ENCODE data around the gene SERPINA4.
"Not testable (repeated sequence)": the region's sequence is repeated elsewhere in the genome, so short reads cannot be mapped to it uniquely, and the experiment has no call there.

Gene SERPINA4

DNA sequence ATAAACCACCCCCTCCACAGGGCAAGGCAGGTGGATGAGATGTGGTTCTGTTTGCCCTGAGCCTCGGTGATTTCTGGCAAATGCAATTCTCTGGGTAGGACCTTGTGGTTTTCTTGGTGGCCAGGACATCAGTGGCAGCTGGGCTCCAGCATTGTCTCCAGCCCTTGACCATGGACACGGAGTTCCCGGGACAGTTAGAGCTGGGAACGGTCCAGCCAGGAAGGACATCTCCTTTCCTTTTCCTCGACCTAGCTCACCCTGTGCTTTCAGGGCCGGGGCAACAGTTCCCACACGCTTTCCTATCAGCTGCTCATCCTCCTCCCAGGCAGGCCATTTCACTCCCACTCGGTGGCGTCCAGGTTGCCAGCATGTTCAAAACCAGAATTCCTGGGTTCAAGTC lies 9.2 kb downstream of the SERPINA4 start:
- DNase-seq = no peak

DNA sequence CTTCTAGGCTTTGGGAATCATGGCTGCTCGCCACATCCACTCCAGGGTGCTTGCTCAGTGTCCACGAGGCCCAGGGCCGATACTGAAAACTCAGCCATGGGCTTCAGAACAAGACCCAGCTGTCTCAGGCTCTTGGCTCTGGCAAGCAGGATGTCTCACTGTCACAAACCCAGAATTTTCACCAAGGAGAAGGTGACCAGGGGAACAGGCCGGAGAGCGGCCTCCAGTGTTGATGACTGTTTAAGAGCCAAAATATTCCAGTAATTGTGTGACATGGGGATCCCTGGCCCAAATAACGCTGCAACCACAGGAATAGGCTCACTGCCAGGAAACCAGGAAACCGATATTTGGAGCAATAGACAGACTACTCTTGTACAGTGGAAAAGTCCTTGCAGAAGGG lies 10.2 kb downstream of the SERPINA4 start:
- DNase-seq = no peak

DNA sequence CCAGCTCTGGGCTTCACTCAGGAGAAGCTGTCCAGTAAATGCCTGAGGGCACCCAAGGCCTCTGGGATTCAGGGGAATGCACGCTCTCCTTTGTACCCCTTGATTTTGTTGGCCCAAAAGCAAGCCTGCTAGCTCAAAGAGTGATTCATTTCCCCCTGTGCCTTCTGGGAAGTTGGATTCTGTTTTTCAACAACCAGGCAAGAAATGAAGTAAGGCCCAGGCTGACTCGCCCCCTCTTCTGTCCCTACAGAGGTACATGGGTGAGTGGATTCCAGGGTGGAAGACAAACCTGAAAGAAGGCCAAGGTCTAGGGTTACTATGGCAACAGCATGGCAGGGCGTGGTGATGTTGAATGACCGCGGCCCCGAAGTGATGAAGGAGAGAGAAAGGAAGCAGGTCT lies 10.7 kb downstream of the SERPINA4 start:
- no peak for DNase-seq

DNA sequence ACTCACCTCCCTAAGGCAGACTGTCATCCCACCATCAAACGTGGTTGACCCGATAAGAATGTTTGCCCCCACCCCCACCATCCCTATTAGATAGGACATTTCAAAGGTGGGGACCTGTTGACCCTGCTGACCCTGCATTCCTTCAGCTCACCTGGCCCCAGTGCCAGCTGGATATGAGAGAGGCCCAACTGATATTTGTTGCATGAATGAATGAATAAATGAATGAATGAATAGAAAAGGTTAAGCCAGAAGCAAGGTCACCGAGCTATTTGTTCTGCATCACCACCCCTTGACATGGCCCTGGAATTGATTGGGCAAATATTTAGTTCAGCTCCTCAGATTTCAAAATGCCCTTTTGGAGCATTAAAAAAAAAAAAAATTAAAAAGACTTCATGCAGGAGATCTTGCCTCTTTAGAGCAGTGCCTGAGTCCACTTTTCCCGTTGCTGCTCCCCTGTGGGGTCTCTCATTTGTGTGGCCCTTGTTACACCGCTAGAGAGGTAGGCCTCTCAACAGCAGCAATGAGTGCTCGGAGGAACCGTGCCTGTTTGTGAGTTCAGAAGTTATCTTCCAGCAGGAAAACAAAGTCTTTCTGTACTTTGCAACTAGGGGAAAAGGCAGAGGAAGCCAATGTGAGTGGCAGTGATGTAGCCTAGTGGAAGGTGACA lies 11.5 kb downstream of the SERPINA4 start:
- no peak for DNase-seq

DNA sequence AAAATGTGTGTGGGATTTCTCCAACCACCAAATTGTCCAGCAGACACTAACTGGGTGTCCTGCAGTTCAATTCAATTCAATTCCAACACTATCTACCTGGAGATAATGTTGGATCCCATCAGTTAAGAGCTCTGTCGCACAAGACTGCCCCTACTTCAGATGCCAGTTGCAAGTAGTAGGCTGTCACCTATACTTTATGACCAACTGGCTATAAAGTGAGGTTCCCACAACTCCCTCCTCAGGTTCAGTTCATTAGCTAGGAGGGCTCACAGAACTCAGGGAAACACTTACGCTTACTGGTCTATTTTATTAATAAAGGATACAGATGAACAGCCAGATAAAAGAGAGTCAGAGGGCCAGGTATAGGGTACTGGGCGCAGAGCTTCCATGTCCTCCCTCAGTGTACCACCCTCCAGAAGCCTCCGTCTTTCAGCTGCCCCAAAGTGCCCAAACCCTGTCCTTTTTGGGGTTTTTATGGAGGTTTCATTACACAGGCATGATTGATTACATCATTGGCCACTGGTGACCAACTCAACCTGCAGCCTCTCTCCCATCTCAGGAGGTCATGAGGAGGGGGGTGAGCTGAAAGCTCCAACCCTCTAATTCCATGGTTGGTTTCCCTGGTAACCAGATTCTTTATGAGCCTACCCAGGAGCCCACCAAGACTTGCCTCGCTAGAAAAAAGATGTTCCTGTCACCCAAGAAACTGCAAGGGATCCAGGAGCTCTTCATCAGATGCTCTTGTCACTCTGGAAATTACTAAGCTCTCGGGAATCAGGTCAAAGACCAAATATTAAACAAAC lies 12.4 kb downstream of the SERPINA4 start:
- no peak for DNase-seq

DNA sequence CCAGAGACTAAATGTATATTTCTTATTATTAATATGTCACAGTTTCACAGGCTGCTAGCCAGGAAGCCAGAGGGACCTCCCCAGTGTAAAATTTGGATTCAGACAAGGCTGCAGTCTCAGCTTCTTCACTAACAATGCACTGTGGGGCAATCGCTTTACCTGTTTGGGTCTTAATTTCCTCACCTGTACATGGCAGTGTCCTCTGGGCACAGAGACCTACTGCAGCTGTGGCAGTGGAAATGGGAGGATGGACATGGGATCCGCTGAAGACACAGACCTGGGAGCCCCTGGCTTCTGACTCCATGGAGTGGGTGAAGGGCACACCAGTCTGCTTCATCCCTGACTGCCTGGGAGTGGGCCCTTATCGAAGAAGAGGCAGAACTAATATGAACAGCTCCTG lies 13.1 kb downstream of the SERPINA4 start:
- no peak for DNase-seq

DNA sequence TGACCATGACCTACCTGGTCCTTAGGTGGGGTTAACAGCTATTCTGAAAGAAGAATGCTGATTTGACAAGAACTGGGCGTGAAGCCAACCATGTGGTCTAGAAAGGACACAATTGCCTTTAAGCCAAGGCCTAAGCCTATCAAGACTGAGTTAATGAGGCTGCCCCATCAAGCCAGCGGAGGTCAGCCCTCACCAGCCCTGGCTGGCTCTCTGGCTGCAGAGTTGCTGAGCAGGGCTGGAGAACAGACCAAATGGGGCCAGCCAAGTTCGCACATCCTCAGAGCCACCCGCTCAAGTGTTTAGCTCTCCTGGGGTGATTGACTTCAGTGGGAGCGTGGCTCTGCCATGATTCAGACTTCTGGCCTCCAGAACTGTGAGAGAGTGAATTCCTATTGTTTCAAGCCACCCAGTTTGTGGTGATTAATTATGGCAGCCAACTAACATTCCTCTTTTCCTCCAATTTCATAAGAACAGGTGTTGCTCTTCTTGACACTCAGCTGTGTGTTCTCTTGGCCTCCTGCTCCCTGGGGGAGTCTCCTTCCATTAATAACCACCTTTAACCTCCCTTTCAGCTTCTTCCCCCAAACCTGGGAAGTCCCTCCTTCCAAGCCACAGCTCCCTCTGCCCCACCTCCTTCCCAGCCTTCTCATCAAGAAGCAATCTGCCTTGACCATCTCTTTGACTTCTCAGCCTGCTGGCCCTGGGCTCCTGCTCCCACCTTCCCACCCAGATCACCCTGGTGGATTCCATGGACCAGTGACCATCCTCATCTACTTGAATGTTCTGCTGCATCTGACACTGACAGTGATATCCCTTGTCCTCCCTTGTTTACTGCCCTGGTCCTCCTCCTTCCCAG lies 14.7 kb downstream of the SERPINA4 start:
- DNase-seq = no peak

DNA sequence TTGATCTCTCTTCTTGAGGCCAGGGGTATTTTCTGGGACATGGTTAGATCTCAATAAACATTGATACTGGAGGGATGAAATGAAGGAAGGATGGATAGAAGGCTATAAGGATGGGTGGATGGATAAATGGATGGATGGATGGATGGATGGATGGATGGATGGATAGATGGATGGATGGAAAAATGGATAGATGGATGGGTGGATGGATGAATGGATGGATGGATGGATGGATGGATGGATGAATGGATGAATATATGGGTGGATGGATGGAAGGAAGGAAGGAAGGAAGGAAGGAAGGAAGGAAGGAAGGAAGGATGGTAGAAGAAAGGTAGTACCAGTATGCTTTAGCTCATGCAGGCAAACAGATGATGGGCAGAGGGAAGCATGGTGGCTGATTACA lies 16.2 kb downstream of the SERPINA4 start:
- DNase-seq = not testable (repeated sequence)

DNA sequence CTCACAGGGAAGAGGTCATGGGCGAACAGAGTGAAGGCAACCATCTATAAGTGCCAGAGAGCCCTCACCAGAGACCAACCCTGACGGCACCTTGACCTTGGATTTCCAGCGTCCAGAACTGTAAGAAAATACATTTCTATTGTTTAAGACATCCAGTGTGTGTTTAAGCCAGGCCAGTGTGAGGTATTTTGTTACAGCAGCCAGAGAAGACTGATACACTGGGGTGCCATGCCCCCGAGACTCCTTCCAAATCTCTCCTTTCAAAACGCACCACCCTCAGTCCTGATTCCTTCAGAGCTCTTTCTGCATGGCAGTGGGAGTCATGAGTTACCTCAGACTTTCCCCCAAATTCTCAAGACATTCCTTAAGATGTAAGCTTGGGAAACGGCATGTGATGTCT lies 17.5 kb downstream of the SERPINA4 start:
- no peak for DNase-seq

DNA sequence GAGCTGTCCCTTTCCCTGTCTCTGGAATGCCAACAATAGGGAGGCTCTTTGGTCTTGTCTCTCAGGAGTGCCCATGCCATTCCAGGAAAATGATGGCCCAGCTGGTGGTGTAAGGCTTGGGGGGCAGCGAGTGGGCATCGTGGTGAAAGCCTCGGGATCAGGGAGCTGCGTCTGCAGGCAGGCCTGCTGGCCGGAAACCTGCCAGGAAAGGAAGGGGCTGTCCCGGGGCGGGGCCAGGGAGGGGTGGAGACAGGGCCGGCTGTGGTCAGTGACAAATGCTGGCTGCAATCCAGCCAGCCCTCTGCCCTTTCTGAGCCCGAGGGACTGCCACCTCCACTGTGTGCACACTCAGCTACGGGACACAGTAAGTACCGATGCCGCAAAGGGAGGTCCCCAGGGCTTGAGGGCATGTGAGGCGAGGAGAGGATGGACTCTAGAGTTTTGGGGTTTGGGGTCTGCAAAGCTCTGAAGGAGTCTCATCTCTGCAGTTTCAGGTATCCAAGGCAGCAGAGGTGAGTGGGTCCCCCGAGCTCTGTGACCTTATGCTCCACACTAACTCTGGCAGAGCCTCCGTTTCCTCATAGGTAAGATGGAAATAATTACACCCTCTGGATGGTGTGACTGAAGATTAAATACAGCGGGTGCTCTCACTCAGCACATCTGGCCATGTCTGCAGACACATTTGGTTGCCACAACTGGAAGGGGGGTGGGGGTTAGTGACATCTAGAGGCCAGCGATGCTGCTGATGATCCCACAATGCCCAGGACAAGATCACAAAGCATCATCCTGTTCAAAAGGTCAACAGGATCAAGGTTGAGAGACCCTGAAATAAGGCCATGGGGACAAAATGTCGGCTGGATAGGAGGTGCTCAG lies 20.1 kb downstream of the SERPINA4 start, which contains the start of gene SERPINA5:
Gene SERPINA5, plus strand, starts transcription at position 300 of the 873 bp plus-strand sequence. CDS start 5,937 bp downstream, outside the sequence.
- DNase-seq = no peak

DNA sequence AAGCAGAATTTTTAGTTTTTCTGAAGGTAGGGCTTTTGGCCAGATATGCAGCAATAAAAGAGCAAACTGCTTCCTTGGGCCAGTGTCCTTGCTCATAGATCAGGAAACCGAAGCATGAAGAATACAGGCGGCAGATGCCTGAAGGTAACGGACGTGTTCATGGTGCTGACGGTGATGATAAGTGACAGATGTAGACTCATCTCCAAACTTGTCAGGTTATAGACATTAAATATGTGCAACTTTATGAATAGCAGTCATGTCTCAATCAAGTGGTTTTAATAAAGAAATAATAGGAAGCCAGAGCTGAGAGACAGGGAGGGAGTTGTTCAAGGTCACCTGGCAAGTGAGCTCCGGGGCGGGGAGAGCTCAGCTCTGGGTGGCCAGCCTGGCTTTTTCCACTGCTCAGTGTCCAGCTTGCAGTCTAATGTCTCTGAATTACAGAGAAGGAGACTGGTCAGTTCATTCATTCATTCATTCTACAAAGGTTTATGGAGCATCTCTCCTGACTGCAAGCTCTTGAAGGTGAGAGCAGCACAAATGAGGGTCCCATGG lies 21.0 kb downstream of the SERPINA4 start:
- DNase-seq = no peak

DNA sequence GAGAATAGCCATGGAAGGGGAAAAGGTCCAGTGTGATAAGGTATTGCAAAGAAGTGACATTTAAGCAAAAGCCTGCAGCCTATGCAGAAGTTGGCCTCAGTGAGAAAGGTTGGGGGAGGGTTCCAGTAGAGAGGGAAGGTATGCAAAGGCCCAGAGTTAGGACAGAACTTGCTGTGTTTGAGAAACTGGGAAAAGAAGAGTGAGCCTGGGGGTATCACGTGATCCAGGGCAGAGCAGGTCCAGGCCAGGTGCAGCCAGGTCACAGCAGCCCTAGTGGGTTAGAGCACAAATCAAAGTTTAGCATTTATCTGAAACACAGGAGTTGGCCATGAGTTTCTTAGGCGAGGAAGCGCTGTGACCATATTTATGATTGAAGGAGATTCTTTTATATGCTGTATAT lies 21.6 kb downstream of the SERPINA4 start:
- DNase-seq = no peak

DNA sequence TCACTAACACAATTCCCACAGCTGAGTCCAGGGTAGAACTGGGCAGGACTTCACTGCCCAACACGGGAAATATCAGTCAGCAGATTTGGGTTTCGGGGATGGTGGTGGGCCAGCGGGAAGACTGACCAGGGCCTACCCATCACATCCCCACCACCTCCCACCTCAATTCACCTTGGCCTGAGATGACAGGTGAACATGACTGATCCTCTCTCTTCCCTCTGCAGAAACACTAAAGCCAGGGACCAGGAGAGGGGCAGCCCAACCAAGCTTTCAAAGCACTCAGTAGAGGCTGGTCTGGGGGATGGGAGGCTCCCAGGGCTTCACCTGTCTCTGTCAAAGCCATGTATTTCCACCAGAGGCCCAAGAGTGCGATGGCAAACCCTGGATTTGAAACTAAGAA lies 22.3 kb downstream of the SERPINA4 start:
- DNase-seq = no peak

DNA sequence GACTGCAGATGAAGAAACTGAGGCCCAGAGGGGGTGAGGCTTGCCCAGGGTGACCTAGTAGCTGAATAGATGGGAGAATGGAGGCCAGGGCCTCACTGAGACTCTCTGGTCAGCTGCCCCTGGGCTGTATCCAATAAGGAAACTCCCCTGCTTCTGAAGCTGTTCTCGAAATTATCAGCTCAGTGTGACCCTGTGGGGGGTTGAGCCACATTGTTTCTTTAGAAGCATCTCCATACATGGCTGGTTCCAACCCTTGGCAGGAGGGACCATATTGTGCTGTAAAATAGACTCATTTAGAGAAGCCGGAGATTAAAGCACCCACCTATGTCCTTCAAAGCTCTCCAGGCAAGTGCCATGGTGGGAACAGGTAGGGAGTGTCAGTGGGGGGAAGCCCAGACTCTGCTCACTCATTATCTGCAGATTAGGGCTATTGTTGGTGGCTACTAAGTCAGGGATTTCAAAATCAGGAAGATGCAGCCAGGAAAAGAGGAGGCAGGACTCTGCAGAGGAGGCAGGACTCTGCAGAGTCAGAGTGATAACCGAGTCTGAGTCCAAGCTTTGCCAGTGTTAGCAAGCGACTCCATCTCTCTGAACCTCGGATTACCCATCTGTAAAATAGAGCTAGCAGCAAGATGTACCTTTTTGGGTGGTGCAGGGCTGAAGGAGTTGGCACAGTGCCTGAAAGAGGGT lies 23.5 kb downstream of the SERPINA4 start:
- DNase-seq = no peak

DNA sequence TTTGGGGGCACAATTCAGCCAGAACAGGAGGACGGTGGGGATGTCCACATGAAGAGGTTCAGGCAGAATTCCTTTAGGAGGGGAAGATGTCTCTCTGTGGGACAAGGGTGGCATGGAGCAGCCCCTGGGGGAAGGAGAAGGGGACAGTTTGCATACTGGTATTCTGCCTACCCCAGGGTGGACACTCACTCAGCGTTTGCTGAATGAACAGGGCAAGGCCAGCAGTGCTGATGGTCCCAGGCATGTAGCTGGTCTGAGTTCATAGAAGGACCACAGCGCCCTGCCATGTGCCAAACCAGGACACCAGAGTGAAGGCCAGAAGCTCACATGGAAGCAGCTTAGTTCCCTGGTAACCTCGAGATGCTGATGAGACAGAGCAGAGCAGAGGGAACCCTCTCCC lies 25.4 kb downstream of the SERPINA4 start:
- no peak for DNase-seq

DNA sequence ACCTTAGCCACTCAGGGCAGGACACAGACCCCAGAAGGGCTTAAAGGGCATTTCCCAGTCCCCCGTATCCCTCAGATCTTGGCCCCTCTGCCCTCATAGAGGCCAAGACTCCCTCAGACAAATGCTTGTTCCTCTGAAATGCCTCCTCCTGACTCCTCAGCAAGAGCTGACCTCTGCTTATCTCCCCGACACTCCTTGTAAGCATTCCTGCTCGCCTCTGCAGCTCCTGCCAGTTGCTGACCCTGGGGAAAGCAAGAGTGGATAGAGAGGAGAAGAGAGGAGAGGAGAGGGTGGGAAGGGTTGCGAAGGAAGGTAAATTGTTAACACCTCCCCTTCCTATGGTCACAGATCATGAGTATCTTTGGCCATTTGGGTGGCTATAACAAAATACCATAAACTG lies 27.1 kb downstream of the SERPINA4 start:
- no peak for DNase-seq

DNA sequence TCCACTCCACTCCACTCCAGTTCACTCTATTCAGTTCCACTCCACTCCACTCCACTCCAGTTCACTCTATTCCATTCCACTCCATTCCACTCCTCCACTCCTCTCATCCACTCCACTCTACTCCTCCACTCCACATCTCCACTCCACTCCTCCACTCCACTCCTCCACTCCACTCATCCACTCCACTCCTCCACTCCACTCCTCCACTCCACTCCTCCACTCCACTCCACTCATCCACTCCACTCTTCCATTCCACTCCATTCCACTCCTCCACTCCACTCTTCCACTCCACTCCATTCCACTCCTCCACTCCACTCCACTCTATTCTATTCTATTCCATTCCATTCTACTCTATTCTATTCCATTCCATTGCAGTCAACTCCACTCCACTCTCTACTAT lies 29.8 kb downstream of the SERPINA4 start:
- DNase-seq = no peak

DNA sequence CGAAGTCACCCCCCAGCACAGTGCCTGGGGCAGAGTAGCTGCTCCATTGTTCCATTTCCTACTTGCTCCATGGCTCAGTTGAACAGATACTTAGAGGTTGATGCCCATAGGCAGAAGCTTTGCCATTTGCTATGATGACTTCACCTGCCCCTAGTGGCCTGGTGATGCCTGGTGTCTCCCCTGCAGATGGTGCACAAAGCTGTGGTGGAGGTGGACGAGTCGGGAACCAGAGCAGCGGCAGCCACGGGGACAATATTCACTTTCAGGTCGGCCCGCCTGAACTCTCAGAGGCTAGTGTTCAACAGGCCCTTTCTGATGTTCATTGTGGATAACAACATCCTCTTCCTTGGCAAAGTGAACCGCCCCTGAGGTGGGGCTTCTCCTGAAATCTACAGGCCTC lies 30.6 kb downstream of the SERPINA4 start:
- DNase-seq = no peak

DNA sequence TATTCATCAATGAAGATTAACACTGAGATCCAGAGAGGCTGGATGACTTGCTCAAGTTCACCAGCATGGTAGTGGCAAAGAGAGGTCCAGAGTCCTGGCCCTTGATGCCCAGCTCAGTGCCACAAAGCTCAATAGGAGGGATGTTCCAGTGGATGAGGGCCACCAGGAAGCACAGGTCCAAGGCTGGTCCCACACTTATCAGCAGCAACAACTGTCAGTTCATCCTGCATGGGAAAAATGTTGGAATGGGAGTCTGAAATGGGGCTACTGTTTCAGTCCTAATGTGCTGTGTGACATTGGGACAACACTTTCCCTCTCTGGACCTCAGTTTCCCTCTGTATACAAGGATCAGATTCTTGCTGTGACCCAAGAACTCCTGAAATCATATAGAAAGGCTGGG lies 31.2 kb downstream of the SERPINA4 start:
- DNase-seq = no peak

DNA sequence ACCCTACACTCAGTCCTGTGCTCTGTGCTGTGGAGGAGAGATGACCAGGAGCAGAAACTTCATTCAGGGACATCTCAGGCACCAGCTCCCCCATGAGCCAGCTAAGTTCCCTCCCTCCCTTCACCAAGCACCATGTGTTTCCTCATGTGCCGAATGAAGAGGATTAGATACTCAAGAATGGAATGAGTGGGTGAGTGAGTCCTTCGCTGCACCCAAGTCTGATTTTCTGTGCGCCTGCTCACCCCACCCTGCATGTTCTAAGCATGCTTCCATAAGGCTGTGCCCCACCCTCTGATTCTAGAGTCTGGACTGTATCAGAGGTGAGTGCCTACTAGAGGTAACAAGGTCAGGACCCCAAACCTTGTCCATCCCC lies 32.1 kb downstream of the SERPINA4 start:
- DNase-seq = no peak

DNA sequence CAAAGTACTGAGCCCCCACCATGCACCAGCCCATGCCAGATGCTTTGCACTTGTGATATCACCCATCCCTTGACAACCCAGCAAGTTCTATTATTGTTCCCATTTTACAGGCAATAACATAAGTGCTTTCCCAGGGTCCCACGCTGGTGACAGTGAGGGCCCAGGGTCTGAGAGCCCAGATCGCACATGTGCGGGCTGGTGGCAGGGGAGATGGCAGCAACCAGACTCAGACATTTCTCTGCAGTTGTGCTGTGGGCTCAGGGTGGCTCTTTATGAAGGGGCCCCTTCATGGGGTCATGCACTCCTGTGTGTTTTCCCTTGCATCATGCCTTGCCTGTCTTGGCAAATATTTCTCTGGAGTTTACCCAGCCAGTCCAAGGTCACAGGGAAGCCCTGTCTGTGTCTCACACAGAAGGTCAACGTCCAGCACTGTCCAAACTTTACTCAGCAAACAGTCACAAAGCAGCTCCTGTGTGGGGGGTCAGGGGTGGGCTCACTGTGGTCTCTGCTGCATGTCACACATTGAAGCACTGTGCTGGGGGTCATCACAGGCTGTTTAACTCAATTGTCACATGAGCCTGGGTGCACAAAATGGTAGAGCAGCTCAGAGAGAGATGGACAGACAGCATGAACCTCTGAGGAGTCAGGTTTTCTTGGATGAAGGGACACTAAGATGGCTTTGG lies 32.6 kb downstream of the SERPINA4 start:
- DNase-seq = no peak

Data from activated CD4-positive, CD25-positive, alpha-beta regulatory T cell treated with anti-CD3 and anti-CD28 coated beads, Interleukin-2, amount 50 U/mL, for 72 hours (primary cell).